Epithelial cell of prostate (primary cell): ENCODE measurements around the gene PLA2G4E.
A peak's percentile ranks its signal among the peaks of the same experiment; 100 is the strongest.

Experiments used
- DNase-seq: peaks from one replicate; pipeline ENCODE4 v3.0.0-alpha.2; 2011; ENCODE audit warnings: low read depth, low spot score
- H3K27ac ChIP-seq: fragments of 450-650 bp; 2 replicates; pipeline ENCODE4 v1.5.1; 2017; ENCODE audit warnings: mild to moderate bottlenecking

The PLA2G4E gene

GRCh38 chr15:41965441-41966413, 55.1 kb downstream of the PLA2G4E start:
- DNase-seq = no peak
- H3K27ac ChIP-seq = no peak overlapping the region

- DNase-seq = no peak
- peak overlapping the region; percentile 54 for H3K27ac ChIP-seq
These were observed 59.1 kb downstream of the PLA2G4E start for GRCh38 chr15:41961595-41962202.

DNA sequence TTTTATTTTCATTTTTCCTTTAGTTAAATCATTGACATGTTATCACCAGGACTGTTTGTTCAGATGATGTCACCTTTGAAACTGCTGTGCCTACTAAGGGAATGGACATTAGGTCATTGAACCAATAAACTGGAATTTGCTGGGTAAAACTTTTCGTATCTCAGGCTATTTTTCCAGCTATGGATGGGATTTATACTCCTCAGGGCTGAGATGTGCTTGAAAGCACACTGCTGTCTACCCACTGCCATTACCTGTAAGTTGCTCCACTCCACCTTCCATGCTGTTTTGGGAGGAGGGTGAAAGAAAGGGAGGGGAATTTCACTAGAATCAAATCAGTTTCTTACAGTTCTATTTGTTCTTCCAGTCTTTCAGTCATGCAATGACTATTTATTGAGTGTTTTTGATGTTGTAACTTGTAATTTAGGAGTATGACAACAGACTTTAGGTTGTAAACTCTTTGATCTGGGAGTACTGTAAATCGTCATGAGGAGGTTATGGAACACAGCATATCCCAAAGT, 59.8 kb downstream of the PLA2G4E start:
- peak overlapping the region; percentile 54 for H3K27ac ChIP-seq
- no peak for DNase-seq

GRCh38 chr15:41958002-41958420, 62.8 kb downstream of the PLA2G4E start:
- no peak for DNase-seq
- no peak overlapping the region for H3K27ac ChIP-seq

- H3K27ac ChIP-seq = no peak overlapping the region
- DNase-seq = no peak
These were observed 63.6 kb downstream of the PLA2G4E start for GRCh38 chr15:41957021-41957897.

GRCh38 chr15:41955807-41956525, 64.9 kb downstream of the PLA2G4E start:
- no peak overlapping the region for H3K27ac ChIP-seq
- DNase-seq = no peak

DNA sequence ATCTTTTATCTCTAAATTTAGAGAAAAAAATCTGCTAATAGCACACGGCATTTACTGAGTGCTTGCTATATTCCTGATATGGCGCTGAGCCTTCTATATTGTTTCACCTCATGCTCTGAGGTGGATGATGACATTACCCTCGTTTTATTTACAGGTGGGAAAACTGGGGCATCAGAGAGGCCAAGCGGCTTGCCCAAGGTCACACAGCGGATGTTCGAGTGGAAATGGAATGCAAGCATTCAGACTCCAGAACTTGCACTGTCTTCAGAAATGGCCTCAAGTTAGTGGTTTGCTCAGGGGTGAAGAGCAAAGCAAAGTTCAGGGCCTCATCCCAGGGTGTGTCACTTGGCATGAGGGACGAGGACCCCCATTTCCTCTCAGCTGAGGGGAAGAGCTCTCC, 65.7 kb downstream of the PLA2G4E start:
- DNase-seq = no peak
- H3K27ac ChIP-seq = no peak overlapping the region

DNA sequence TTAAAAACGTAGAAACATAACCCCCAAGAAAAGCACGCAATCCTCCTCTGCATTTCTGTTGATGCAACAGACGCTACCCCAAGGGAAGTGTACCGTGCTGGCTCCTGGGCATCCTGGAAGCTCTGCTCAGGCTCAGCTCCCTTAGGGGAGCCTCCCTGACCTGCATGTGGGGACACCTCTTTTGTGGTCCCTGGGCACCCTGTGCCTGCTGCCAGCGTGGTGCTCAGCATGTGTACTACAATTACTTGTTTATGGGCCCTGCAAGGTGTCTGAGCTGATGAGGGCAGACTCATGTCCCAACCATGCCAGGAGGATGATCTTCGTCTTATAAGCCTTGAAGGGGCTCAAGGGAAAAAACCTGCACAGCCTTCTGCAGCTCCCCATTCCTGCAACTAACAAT, 66.8 kb downstream of the PLA2G4E start:
- DNase-seq = no peak
- no peak overlapping the region for H3K27ac ChIP-seq

GRCh38 chr15:41952013-41952563, 68.8 kb downstream of the PLA2G4E start:
- no peak overlapping the region for H3K27ac ChIP-seq
- DNase-seq = no peak

GRCh38 chr15:41951571-41951970, 69.3 kb downstream of the PLA2G4E start:
- H3K27ac ChIP-seq = no peak overlapping the region
- DNase-seq = no peak

- no peak overlapping the region for H3K27ac ChIP-seq
These were observed 70.4 kb downstream of the PLA2G4E start for GRCh38 chr15:41950489-41950888.

GRCh38 chr15:41950127-41950483, 70.7 kb downstream of the PLA2G4E start:
- no peak for DNase-seq
- no peak overlapping the region for H3K27ac ChIP-seq

More at GRCh38 chr15:41950489-41950888, 70.4 kb downstream of the PLA2G4E start:
- no peak for DNase-seq

DNA sequence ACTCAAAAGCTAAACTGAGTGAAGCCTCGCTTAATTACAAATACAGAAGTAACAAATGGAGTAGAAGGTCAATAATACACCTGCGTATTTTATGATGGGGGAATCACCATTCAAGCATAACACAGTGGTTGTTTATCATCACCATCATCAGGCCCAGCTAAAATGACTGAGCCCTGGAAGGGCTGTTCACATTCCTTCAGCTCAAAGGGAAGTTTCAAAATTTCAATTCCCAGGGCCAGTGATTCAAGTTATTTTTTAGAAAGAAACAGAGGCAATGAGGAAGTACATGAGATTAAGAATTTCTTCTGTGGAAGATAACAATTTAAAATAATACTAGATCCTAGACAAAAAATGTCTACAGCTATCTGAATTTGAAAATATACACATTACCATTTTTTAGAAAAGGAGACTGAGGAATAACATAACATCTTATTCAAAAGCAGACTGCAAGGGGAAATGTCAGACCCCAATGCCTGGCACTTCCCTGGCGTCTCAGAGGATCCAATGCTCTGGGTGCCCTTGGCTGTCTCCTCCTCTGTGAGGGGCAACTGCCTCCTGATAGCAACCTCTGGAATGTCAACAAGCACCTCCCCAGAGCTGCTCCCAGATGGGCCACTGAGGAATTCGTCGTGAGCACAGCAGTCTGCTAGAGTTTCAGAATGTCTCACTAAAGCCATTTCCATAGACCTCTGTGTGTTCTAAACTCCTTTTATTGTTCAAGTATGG, 71.3 kb downstream of the PLA2G4E start:
- H3K27ac ChIP-seq = no peak overlapping the region

GRCh38 chr15:41948490-41948889, 72.4 kb downstream of the PLA2G4E start:
- no peak overlapping the region for H3K27ac ChIP-seq

More for the DNA sequence above, 71.3 kb downstream of the PLA2G4E start:
- no peak for DNase-seq

GRCh38 chr15:41946970-41947369, 73.9 kb downstream of the PLA2G4E start:
- peak overlapping the region; percentile 33 for H3K27ac ChIP-seq
- no peak for DNase-seq

More at GRCh38 chr15:41948490-41948889, 72.4 kb downstream of the PLA2G4E start:
- no peak for DNase-seq

DNA sequence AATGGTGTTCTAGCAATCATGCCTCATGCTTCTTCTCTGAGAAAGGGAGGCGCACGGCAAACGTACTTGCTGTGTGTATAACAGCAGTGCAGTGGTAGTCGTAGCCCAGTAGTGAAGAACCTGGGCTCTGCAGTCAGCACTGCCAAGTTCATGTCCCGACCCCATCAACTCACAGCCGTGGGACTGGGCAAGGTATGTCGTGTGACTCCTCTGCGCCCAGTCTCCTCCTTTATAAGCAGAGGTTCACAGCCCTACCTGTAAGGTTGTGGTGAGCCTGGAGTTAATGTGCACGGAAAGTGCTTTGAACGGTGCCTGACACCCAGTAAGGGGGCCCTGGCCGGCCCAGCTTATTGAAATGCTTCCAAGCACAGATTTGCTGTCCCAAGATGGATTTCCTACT, 75.1 kb downstream of the PLA2G4E start:
- DNase-seq = no peak

GRCh38 chr15:41945221-41945620, 75.6 kb downstream of the PLA2G4E start:
- no peak for DNase-seq
- H3K27ac ChIP-seq = peak overlapping the region; percentile 71

More for the DNA sequence above, 75.1 kb downstream of the PLA2G4E start:
- H3K27ac ChIP-seq = no peak overlapping the region

DNA sequence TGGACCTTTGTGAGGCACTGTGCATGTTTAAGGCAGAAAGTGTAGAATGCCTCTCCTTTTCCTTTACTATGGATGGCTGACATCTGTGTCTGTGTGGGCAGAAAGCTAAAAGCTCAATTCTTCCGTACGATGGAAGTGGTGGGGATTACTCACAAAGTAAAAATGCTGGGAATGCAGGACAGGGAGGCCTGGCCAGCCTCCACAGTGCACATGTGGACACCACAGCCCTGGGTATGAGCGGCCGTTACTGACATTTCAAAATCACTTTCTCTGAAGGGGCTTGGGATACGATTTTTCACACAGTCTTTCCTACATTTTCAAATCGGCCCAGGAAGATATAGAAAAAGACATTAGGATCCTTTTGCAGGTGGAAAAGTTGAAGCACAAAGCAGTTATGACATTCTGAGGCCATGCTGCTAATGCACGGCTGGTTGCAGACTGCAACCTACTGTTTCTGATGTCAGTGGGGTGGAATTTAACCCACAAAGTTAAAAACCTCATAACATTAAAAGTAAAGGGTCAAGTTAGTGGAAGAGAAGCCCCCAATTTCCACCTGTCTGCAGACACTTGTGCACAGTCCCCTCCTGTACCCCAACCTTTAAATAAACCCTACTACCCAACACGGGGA, 76.4 kb downstream of the PLA2G4E start:
- peak overlapping the region; percentile 71 for H3K27ac ChIP-seq
- no peak for DNase-seq
